Mucosa of stomach (tissue), 1 donor: Measurements from ENCODE around the gene HK1.

Experiments used
- H3K27me3 ChIP-seq: one replicate; pipeline ENCODE4 v1.7.0; 2013; ENCODE audit warnings: mild to moderate bottlenecking, low read length; ENCODE audit not compliant: control insufficient read depth, insufficient read depth
- H3K36me3 ChIP-seq: one replicate; pipeline ENCODE4 v1.7.0; 2013; ENCODE audit warnings: low read length; ENCODE audit not compliant: control insufficient read depth, insufficient read depth
- H3K4me1 ChIP-seq: one replicate; pipeline ENCODE4 v1.7.0; 2013; ENCODE audit warnings: mild to moderate bottlenecking, low read length; ENCODE audit not compliant: control insufficient read depth, insufficient read depth
- H3K4me3 ChIP-seq: one replicate; pipeline ENCODE4 v1.7.0; 2013; ENCODE audit warnings: low read length
- H3K9ac ChIP-seq: one replicate; pipeline ENCODE4 v1.7.0; 2013; ENCODE audit warnings: mild to moderate bottlenecking, low read length, moderate library complexity
- H3K9me3 ChIP-seq: one replicate; pipeline ENCODE4 v1.7.0; 2013; ENCODE audit warnings: mild to moderate bottlenecking, low read length, moderate library complexity; ENCODE audit not compliant: control insufficient read depth
- donor health status: Pancreatic carcinoma.

The HK1 gene

GRCh38 chr10:69415951-69416350 lies 137.7 kb downstream of the HK1 start:
- Histone ChIP-seq H3K9me3 (no peaks in the 10 kb centered on the region), H3K4me3 (no peak overlapping the region), H3K9ac (no peak overlapping the region), H3K36me3 (no peaks in the 10 kb centered on the region), H3K27me3 (no peaks in the 10 kb centered on the region), H3K4me1 (peaks cover 27% of the 10 kb centered on the region)

- Histone ChIP-seq H3K4me3 (no peak within 1 kb of the TSS), H3K36me3 (no peaks in the 10 kb centered on the region)
Observed at GRCh38 chr10:69416695-69417094, 138.4 kb downstream of the HK1 start, which contains the start of gene TACR2. TSS of gene TACR2 (minus strand) at chr10:69416918. CDS start at chr10:69416323, 595 bp downstream.

GRCh38 chr10:69417542-69417941 lies 139.2 kb downstream of the HK1 start:
- Histone ChIP-seq H3K9ac (peak overlapping the region; percentile 1), H3K27me3 (no peaks in the 10 kb centered on the region), H3K36me3 (no peaks in the 10 kb centered on the region), H3K4me3 (no peak overlapping the region), H3K9me3 (no peaks in the 10 kb centered on the region), H3K4me1 (peaks cover 38% of the 10 kb centered on the region)

More at GRCh38 chr10:69416695-69417094, 138.4 kb downstream of the HK1 start, which contains the start of gene TACR2:
- Histone ChIP-seq H3K4me1 (peaks cover 30% of the 10 kb centered on the region), H3K9ac (peak within 1 kb of the TSS; percentile 1), H3K9me3 (no peaks in the 10 kb centered on the region), H3K27me3 (no peaks in the 10 kb centered on the region)

- H3K27me3 ChIP-seq: no peaks in the 10 kb centered on the region
- H3K36me3 ChIP-seq: no peaks in the 10 kb centered on the region
- H3K9me3 ChIP-seq: no peaks in the 10 kb centered on the region
- peaks cover 38% of the 10 kb centered on the region for H3K4me1 ChIP-seq
- H3K9ac ChIP-seq: no peak overlapping the region
- no peak overlapping the region for H3K4me3 ChIP-seq
Observed at GRCh38 chr10:69418052-69418752, 139.9 kb downstream of the HK1 start.

- H3K9ac ChIP-seq: no peak overlapping the region
- H3K4me1 ChIP-seq: peaks cover 43% of the 10 kb centered on the region
- no peak overlapping the region for H3K4me3 ChIP-seq
Observed at GRCh38 chr10:69419096-69419743, 140.9 kb downstream of the HK1 start.

GRCh38 chr10:69419744-69420126 lies 141.4 kb downstream of the HK1 start:
- Histone ChIP-seq H3K36me3 (no peaks in the 10 kb centered on the region), H3K9me3 (no peaks in the 10 kb centered on the region), H3K4me3 (no peak overlapping the region), H3K4me1 (peaks cover 47% of the 10 kb centered on the region), H3K27me3 (no peaks in the 10 kb centered on the region), H3K9ac (no peak overlapping the region)

More at GRCh38 chr10:69419096-69419743, 140.9 kb downstream of the HK1 start:
- Histone ChIP-seq H3K27me3 (no peaks in the 10 kb centered on the region), H3K36me3 (no peaks in the 10 kb centered on the region), H3K9me3 (no peaks in the 10 kb centered on the region)

- Histone ChIP-seq H3K4me3 (no peak overlapping the region), H3K27me3 (no peaks in the 10 kb centered on the region), H3K36me3 (no peaks in the 10 kb centered on the region), H3K4me1 (peaks cover 67% of the 10 kb centered on the region), H3K9me3 (no peaks in the 10 kb centered on the region), H3K9ac (no peak overlapping the region)
Observed at GRCh38 chr10:69421611-69422308, 143.5 kb downstream of the HK1 start.

GRCh38 chr10:69422676-69423075 lies 144.4 kb downstream of the HK1 start:
- Histone ChIP-seq H3K9me3 (no peaks in the 10 kb centered on the region), H3K36me3 (no peaks in the 10 kb centered on the region)

GRCh38 chr10:69425041-69425440 lies 146.7 kb downstream of the HK1 start:
- no peak overlapping the region for H3K9ac ChIP-seq
- no peaks in the 10 kb centered on the region for H3K27me3 ChIP-seq
- H3K4me1 ChIP-seq: peaks cover 42% of the 10 kb centered on the region
- no peaks in the 10 kb centered on the region for H3K36me3 ChIP-seq
- H3K9me3 ChIP-seq: no peaks in the 10 kb centered on the region
- H3K4me3 ChIP-seq: no peak overlapping the region

More at GRCh38 chr10:69422676-69423075, 144.4 kb downstream of the HK1 start:
- Histone ChIP-seq H3K9ac (no peak overlapping the region), H3K4me3 (no peak overlapping the region), H3K27me3 (no peaks in the 10 kb centered on the region), H3K4me1 (peaks cover 63% of the 10 kb centered on the region)

GRCh38 chr10:69425511-69426298 lies 147.4 kb downstream of the HK1 start:
- H3K4me1 ChIP-seq: peaks cover 42% of the 10 kb centered on the region
- no peaks in the 10 kb centered on the region for H3K9me3 ChIP-seq
- H3K27me3 ChIP-seq: no peaks in the 10 kb centered on the region
- H3K9ac ChIP-seq: peak overlapping the region; percentile 36
- no peaks in the 10 kb centered on the region for H3K36me3 ChIP-seq
- no peak overlapping the region for H3K4me3 ChIP-seq

GRCh38 chr10:69426376-69426727 lies 148.1 kb downstream of the HK1 start:
- Histone ChIP-seq H3K9ac (peak overlapping the region; percentile 36), H3K9me3 (no peaks in the 10 kb centered on the region), H3K4me1 (peaks cover 42% of the 10 kb centered on the region), H3K36me3 (no peaks in the 10 kb centered on the region), H3K27me3 (no peaks in the 10 kb centered on the region), H3K4me3 (no peak overlapping the region)
